Liver (tissue), 9 donors: Measurements from ENCODE around the gene RAI14. TPM values are rescaled to one million over a fixed set of nuclear protein-coding genes. Genes with fewer than 3 reads are reported as not detected.
A peak's percentile ranks its signal among the peaks of the same experiment; 100 is the strongest.
"Not testable (repeated sequence)": the region's sequence is repeated elsewhere in the genome, so short reads cannot be mapped to it uniquely, and the experiment has no call there.

Experiments used
- DNase-seq: peaks from one replicate; pipeline ENCODE4 v3.0.0-alpha.2; 2017; ENCODE audit warnings: low spot score
- H3K27ac ChIP-seq, 2 donors: one replicate each; pipeline ENCODE4 v1.7.0; 2013; ENCODE audit warnings: inconsistent platforms in 2 of 2, low read length in 2 of 2, control low read depth in 1 of 2, low read depth in 1 of 2, mild to moderate bottlenecking in 1 of 2
- H3K27me3 ChIP-seq, 4 donors: one replicate each; pipeline versions ENCODE4 v1.6.1 to v1.7.0; 2013; ENCODE audit warnings: low read length in 3 of 4, inconsistent platforms in 1 of 4, mild to moderate bottlenecking in 1 of 4, moderate library complexity in 1 of 4; ENCODE audit not compliant: control insufficient read depth in 4 of 4, insufficient read depth in 4 of 4
- H3K36me3 ChIP-seq, 4 donors: one replicate each; pipeline versions ENCODE4 v1.6.1 to v1.7.0; 2013; ENCODE audit warnings: low read length in 3 of 4, mild to moderate bottlenecking in 3 of 4, low read depth in 1 of 4, moderate library complexity in 1 of 4; ENCODE audit not compliant: control insufficient read depth in 4 of 4, insufficient read depth in 3 of 4
- H3K4me1 ChIP-seq, 4 donors: one replicate each; pipeline versions ENCODE4 v1.6.1 to v1.7.0; 2013; ENCODE audit warnings: low read length in 3 of 4, mild to moderate bottlenecking in 3 of 4, moderate library complexity in 1 of 4; ENCODE audit not compliant: control insufficient read depth in 4 of 4, insufficient read depth in 4 of 4
- H3K4me3 ChIP-seq, 3 donors: one replicate each; pipeline versions ENCODE4 v1.6.1 to v1.7.0; 2013; ENCODE audit warnings: low read length in 3 of 3, control low read depth in 1 of 3, low read depth in 1 of 3, mild to moderate bottlenecking in 1 of 3
- H3K9ac ChIP-seq, 2 donors: one replicate each; pipeline ENCODE4 v1.7.0; 2013; ENCODE audit warnings: low read length in 2 of 2, mild to moderate bottlenecking in 2 of 2, moderate library complexity in 2 of 2, control low read depth in 1 of 2, low read depth in 1 of 2
- H3K9me3 ChIP-seq, 4 donors: one replicate each; pipeline versions ENCODE4 v1.6.1 to v1.7.0; 2013; ENCODE audit warnings: low read length in 3 of 4; ENCODE audit not compliant: control insufficient read depth in 4 of 4
- ATF3 ChIP-seq: IDR thresholded peaks from 2 replicates; pipeline ENCODE4 v1.6.1; 2016; ENCODE audit warnings: antibody characterized with exemption
- HNF4A ChIP-seq, 2 donors: conservative IDR thresholded peaks; 2 replicates each; pipeline ENCODE4 v1.6.1; 2016; ENCODE audit warnings: antibody characterized with exemption in 2 of 2, mild to moderate bottlenecking in 2 of 2
- HNF4G ChIP-seq: IDR thresholded peaks from 2 replicates; pipeline ENCODE4 v1.6.1; 2016; ENCODE audit warnings: antibody characterized with exemption
- NR2F2 ChIP-seq: IDR thresholded peaks from 2 replicates; pipeline ENCODE4 v1.6.1; 2016; ENCODE audit warnings: antibody characterized with exemption
- RAD21 ChIP-seq, 2 donors: IDR thresholded peaks; 2 replicates each; pipeline ENCODE4 v1.6.1; 2016; ENCODE audit warnings: antibody characterized with exemption in 2 of 2, mild to moderate bottlenecking in 2 of 2
- RXRA ChIP-seq, 2 donors: IDR thresholded peaks; 2 replicates each; pipeline ENCODE4 v1.6.1; 2017 to 2018; ENCODE audit warnings: antibody characterized with exemption in 2 of 2, mild to moderate bottlenecking in 1 of 2
- YY1 ChIP-seq: IDR thresholded peaks from 2 replicates; pipeline ENCODE4 v1.6.1; 2016; ENCODE audit warnings: antibody characterized with exemption, mild to moderate bottlenecking
- WGBS: extraction: QIAGEN DNeasy Blood & Tissue Kit; methylation state at CpG from one replicate; pipeline ENCODE4 v1.1.7; 2013; 5-methylcytosine and 5-hydroxymethylcytosine counted together
- polyA plus RNA-seq, 2 donors: library from polyadenylated mRNA; stranded (reverse) in 1 of 2; unstranded in 1 of 2; fragments of 200-250 nt in 1 of 2; fragments of >200 nt in 1 of 2; fragmentation: Nextera tagmentation in 1 of 2; extraction: Ambion mirVana in 1 of 2; gene quantifications; one replicate each; pipeline versions ENCODE4 v1.2.1 to v1.2.3, GENCODE V29; 2013 to 2015
- total RNA-seq, 2 donors: library from RNA; depleted of rRNA; stranded (reverse); fragments of >200 nt; gene quantifications; one replicate each; pipeline ENCODE4 v1.2.3, GENCODE V29; 2014
- TF ChIP-seq, protein P1 (sequence below): IDR thresholded peaks from 2 replicates; pipeline ENCODE4 v1.6.1; 2016; ENCODE audit warnings: antibody characterized with exemption, mild to moderate bottlenecking
- donor health status: healthy.
- donor health status: healthy.
- donor health status: healthy.
- donor health status: healthy.
- donor health status: healthy.

Gene RAI14
- total and polyA plus RNA-seq, 4 donors, result 7.8 to 21.4 (median 11.4) TPM

- TF ChIP-seq RAD21 (IDR thresholded peaks at IDR 0.05) (no peak), ATF3 (no peak), HNF4G (no peak), HNF4A (conservative IDR thresholded peaks at IDR 0.05) (no peak), RXRA (IDR thresholded peaks at IDR 0.05) (no peak), NR2F2 (no peak), YY1 (no peak)
- TF ChIP-seq, protein P1, sequence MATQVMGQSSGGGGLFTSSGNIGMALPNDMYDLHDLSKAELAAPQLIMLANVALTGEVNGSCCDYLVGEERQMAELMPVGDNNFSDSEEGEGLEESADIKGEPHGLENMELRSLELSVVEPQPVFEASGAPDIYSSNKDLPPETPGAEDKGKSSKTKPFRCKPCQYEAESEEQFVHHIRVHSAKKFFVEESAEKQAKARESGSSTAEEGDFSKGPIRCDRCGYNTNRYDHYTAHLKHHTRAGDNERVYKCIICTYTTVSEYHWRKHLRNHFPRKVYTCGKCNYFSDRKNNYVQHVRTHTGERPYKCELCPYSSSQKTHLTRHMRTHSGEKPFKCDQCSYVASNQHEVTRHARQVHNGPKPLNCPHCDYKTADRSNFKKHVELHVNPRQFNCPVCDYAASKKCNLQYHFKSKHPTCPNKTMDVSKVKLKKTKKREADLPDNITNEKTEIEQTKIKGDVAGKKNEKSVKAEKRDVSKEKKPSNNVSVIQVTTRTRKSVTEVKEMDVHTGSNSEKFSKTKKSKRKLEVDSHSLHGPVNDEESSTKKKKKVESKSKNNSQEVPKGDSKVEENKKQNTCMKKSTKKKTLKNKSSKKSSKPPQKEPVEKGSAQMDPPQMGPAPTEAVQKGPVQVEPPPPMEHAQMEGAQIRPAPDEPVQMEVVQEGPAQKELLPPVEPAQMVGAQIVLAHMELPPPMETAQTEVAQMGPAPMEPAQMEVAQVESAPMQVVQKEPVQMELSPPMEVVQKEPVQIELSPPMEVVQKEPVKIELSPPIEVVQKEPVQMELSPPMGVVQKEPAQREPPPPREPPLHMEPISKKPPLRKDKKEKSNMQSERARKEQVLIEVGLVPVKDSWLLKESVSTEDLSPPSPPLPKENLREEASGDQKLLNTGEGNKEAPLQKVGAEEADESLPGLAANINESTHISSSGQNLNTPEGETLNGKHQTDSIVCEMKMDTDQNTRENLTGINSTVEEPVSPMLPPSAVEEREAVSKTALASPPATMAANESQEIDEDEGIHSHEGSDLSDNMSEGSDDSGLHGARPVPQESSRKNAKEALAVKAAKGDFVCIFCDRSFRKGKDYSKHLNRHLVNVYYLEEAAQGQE, result no peak
- Histone ChIP-seq H3K9me3 (no peaks in the 10 kb centered on the region), H3K27me3 (no peaks in the 10 kb centered on the region), H3K4me3 (no peak overlapping the region), H3K9ac (no peak overlapping the region), H3K36me3 (no peaks in the 10 kb centered on the region), H3K27ac (no peak overlapping the region), H3K4me1 (peaks cover 0 to 11% (median 8%) of the 10 kb centered on the region in 4 donors)
- DNase-seq, result no peak
- 83% methylated on average over 8 of the region's 8 CpGs for WGBS
These were observed 94.1 kb downstream of the RAI14 start for GRCh38 chr5:34750206-34750605.

- no peak overlapping the region for H3K9ac ChIP-seq
- no peaks in the 10 kb centered on the region for H3K36me3 ChIP-seq
- peaks cover 3 to 26% (median 22%) of the 10 kb centered on the region in 4 donors for H3K4me1 ChIP-seq
- H3K27me3 ChIP-seq, result no peaks in the 10 kb centered on the region
- no peak for DNase-seq
- no peak overlapping the region for H3K27ac ChIP-seq
- TF ChIP-seq ATF3, result no peak
- peak; percentile 2 to 37 for TF ChIP-seq HNF4A (conservative IDR thresholded peaks at IDR 0.05)
- WGBS, result 47% methylated on average over 15 of the region's 15 CpGs
- no peak overlapping the region for H3K4me3 ChIP-seq
- no peaks in the 10 kb centered on the region for H3K9me3 ChIP-seq
These were observed 95.9 kb downstream of the RAI14 start for GRCh38 chr5:34751807-34752736.

DNA sequence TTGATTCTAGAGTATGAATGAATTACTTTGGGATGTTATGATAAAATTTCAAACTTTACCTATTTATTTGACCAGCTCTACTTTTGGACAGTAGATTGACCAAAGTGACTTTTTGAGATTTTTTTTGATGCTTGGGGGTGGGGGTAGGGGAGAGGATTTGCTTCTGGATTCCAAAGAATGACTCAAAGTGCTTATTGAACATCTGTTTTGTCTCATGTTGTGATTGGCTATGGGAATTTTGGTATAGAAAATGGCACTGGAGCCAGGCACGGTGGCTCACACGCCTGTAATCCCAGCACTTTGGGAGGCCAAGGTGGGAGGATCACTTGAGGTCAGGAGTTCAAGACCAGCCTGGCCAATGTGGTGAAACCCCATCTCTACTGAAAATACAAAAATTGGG lies 97.1 kb downstream of the RAI14 start:
- not testable (repeated sequence) for H3K9me3 ChIP-seq, H3K4me3 ChIP-seq, H3K36me3 ChIP-seq, DNase-seq, H3K9ac ChIP-seq, H3K27ac ChIP-seq, H3K27me3 ChIP-seq
- WGBS, result 96% methylated on average over 2 of the region's 2 CpGs
- H3K4me1 ChIP-seq, result peaks cover 5 to 34% (median 32%) of the 10 kb centered on the region in 4 donors
